Measurements from ENCODE around the gene CCDC97.

- TF ChIP-seq, protein P1, sequence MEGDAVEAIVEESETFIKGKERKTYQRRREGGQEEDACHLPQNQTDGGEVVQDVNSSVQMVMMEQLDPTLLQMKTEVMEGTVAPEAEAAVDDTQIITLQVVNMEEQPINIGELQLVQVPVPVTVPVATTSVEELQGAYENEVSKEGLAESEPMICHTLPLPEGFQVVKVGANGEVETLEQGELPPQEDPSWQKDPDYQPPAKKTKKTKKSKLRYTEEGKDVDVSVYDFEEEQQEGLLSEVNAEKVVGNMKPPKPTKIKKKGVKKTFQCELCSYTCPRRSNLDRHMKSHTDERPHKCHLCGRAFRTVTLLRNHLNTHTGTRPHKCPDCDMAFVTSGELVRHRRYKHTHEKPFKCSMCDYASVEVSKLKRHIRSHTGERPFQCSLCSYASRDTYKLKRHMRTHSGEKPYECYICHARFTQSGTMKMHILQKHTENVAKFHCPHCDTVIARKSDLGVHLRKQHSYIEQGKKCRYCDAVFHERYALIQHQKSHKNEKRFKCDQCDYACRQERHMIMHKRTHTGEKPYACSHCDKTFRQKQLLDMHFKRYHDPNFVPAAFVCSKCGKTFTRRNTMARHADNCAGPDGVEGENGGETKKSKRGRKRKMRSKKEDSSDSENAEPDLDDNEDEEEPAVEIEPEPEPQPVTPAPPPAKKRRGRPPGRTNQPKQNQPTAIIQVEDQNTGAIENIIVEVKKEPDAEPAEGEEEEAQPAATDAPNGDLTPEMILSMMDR (IDR thresholded peaks at IDR 0.05) = no peak
- no peak for TF ChIP-seq POLR2A (IDR thresholded peaks at IDR 0.05)
Measured at GRCh38 chr19:41339936-41340335, 30.0 kb downstream of the CCDC97 start.
